ENCODE results near the gene AKR1C8.

The AKR1C8 gene

GRCh38 chr10:5107860-5108526, 77.0 kb downstream of the AKR1C8 start:
- no peak for DNase-seq

- DNase-seq: no peak
Measured at GRCh38 chr10:5106553-5106952, 78.4 kb downstream of the AKR1C8 start.

GRCh38 chr10:5105626-5106025, 79.3 kb downstream of the AKR1C8 start:
- no peak for DNase-seq

Measured in activated CD4-positive, alpha-beta T cell treated with anti-CD3 and anti-CD28 coated beads, Interleukin-2, Interleukin-6, amounts not matched to agents 100 ng/mL and 50 ng/mL, durations not matched to agents 16 hours and 8 hours (primary cell).